GM19324 (cell line): ENCODE measurements around the gene TMEM97.
"Not testable (repeated sequence)": the region's sequence is repeated elsewhere in the genome, so short reads cannot be mapped to it uniquely, and the experiment has no call there.

ENCODE experiments used
- ATAC-seq: cut with Tn5 transposase; IDR thresholded peaks from one replicate; pipeline ENCODE4 v1.9.1; 2021; ENCODE audit warnings: mild to moderate bottlenecking, moderate library complexity; ENCODE audit not compliant: unreplicated experiment, low FRiP score

The TMEM97 gene

GRCh38 chr17:28335959-28336871 is 17.2 kb downstream of the TMEM97 start:
- ATAC-seq = peak; percentile 1

GRCh38 chr17:28338056-28338768 is 19.2 kb downstream of the TMEM97 start:
- no peak for ATAC-seq

- not testable (repeated sequence) for ATAC-seq
These were observed 19.8 kb downstream of the TMEM97 start for GRCh38 chr17:28338769-28339212.

GRCh38 chr17:28339431-28339830 is 20.4 kb downstream of the TMEM97 start:
- ATAC-seq = no peak

- ATAC-seq = no peak
These were observed 21.4 kb downstream of the TMEM97 start for GRCh38 chr17:28340374-28340773.

GRCh38 chr17:28341516-28341915 is 22.5 kb downstream of the TMEM97 start:
- ATAC-seq = no peak

- ATAC-seq = no peak
These were observed 23.3 kb downstream of the TMEM97 start for GRCh38 chr17:28342313-28342712.

- no peak for ATAC-seq
These were observed 24.5 kb downstream of the TMEM97 start for GRCh38 chr17:28343491-28343932.

- ATAC-seq = no peak
These were observed 25.0 kb downstream of the TMEM97 start for GRCh38 chr17:28344011-28344410.

GRCh38 chr17:28344435-28344901 is 25.5 kb downstream of the TMEM97 start:
- no peak for ATAC-seq

- ATAC-seq = no peak
These were observed 26.6 kb downstream of the TMEM97 start for GRCh38 chr17:28345419-28346198.

- no peak for ATAC-seq
These were observed 27.2 kb downstream of the TMEM97 start for GRCh38 chr17:28346199-28346580.

- no peak for ATAC-seq
These were observed 27.8 kb downstream of the TMEM97 start for GRCh38 chr17:28346746-28347246.

- no peak for ATAC-seq
These were observed 28.4 kb downstream of the TMEM97 start for GRCh38 chr17:28347261-28347891.

- no peak for ATAC-seq
These were observed 30.0 kb downstream of the TMEM97 start for GRCh38 chr17:28348979-28349378.

- no peak for ATAC-seq
These were observed 31.3 kb downstream of the TMEM97 start for GRCh38 chr17:28350271-28350670.

GRCh38 chr17:28357061-28357900 is 38.3 kb downstream of the TMEM97 start, which contains the start of gene POLDIP2:
TSS of gene POLDIP2 (minus strand) at chr17:28357527. CDS start at chr17:28357448, 79 bp downstream.
- peak; percentile 98 for ATAC-seq

GRCh38 chr17:28357901-28358197 is 38.8 kb downstream of the TMEM97 start:
- no peak for ATAC-seq

GRCh38 chr17:28363186-28363585 is 44.2 kb downstream of the TMEM97 start:
- no peak for ATAC-seq
